Chondrocyte (in vitro differentiated cells): Measurements from ENCODE around the gene MN1. TPM values are rescaled to one million over a fixed set of nuclear protein-coding genes. Genes with fewer than 3 reads are reported as not detected.

Experiments
- DNase-seq: peaks from one replicate; pipeline ENCODE4 v3.0.0; 2021; ENCODE audit warnings: mixed read lengths, low spot score
- H3K27ac Mint-ChIP-seq: one replicate; pipeline ENCODE4 v1.8.0; 2021; ENCODE audit warnings: mild to moderate bottlenecking, moderate library complexity, mixed read lengths; ENCODE audit not compliant: unreplicated experiment
- H3K27me3 Mint-ChIP-seq: 2 replicates; pipeline ENCODE4 v1.8.0; 2021; ENCODE audit warnings: low read depth, mixed read lengths
- H3K36me3 Mint-ChIP-seq: 2 replicates; pipeline ENCODE4 v1.8.0; 2021; ENCODE audit warnings: low read depth, mixed read lengths
- H3K4me1 Mint-ChIP-seq: 2 replicates; pipeline ENCODE4 v1.8.0; 2021; ENCODE audit warnings: low read depth, mild to moderate bottlenecking, mixed read lengths
- H3K4me3 Mint-ChIP-seq: one replicate; pipeline ENCODE4 v1.8.0; 2021; ENCODE audit warnings: mild to moderate bottlenecking, moderate library complexity, mixed read lengths; ENCODE audit not compliant: unreplicated experiment
- H3K9me3 Mint-ChIP-seq: 2 replicates; pipeline ENCODE4 v1.8.0; 2021; ENCODE audit warnings: low read depth, mixed read lengths
- total RNA-seq: library from RNA; stranded (reverse); gene quantifications from 3 replicates; pipeline ENCODE4 v1.2.1, GENCODE V29; 2021
- TF ChIP-seq, protein P1 (sequence below): fragments of 200-600 bp; sonication (generic); IDR thresholded peaks from 2 replicates; pipeline ENCODE4 v1.5.0; 2021; ENCODE audit warnings: antibody characterized with exemption, mild to moderate bottlenecking, moderate library complexity

The MN1 gene
- total RNA-seq, 1 donor from 2014 or later = 119 TPM

GRCh38 chr22:27795696-27796517 lies 5.6 kb downstream of the MN1 start:
- Mint-ChIP-seq H3K9me3 (no peaks in the 10 kb centered on the region), H3K36me3 (peaks cover 21% of the 10 kb centered on the region), H3K4me3 (peak overlapping the region; percentile 90), H3K4me1 (peaks cover 60% of the 10 kb centered on the region), H3K27me3 (no peaks in the 10 kb centered on the region), H3K27ac (peak overlapping the region; percentile 89)
- TF ChIP-seq, protein P1, sequence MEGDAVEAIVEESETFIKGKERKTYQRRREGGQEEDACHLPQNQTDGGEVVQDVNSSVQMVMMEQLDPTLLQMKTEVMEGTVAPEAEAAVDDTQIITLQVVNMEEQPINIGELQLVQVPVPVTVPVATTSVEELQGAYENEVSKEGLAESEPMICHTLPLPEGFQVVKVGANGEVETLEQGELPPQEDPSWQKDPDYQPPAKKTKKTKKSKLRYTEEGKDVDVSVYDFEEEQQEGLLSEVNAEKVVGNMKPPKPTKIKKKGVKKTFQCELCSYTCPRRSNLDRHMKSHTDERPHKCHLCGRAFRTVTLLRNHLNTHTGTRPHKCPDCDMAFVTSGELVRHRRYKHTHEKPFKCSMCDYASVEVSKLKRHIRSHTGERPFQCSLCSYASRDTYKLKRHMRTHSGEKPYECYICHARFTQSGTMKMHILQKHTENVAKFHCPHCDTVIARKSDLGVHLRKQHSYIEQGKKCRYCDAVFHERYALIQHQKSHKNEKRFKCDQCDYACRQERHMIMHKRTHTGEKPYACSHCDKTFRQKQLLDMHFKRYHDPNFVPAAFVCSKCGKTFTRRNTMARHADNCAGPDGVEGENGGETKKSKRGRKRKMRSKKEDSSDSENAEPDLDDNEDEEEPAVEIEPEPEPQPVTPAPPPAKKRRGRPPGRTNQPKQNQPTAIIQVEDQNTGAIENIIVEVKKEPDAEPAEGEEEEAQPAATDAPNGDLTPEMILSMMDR = no peak
- DNase-seq = no peak

- peak overlapping the region; percentile 89 for H3K27ac Mint-ChIP-seq
These were observed 6.5 kb downstream of the MN1 start for GRCh38 chr22:27795053-27795452.

GRCh38 chr22:27794226-27794625 lies 7.3 kb downstream of the MN1 start:
- TF ChIP-seq, protein P1 = peak; percentile 24
- Mint-ChIP-seq H3K27me3 (no peaks in the 10 kb centered on the region), H3K27ac (peak overlapping the region; percentile 89), H3K9me3 (no peaks in the 10 kb centered on the region), H3K36me3 (peaks cover 25% of the 10 kb centered on the region), H3K4me3 (peak overlapping the region; percentile 90), H3K4me1 (peaks cover 76% of the 10 kb centered on the region)
- no peak for DNase-seq

More at GRCh38 chr22:27795053-27795452, 6.5 kb downstream of the MN1 start:
- TF ChIP-seq, protein P1 = no peak
- peak overlapping the region; percentile 90 for H3K4me3 Mint-ChIP-seq
- H3K27me3 Mint-ChIP-seq = no peaks in the 10 kb centered on the region
- no peak for DNase-seq
- no peaks in the 10 kb centered on the region for H3K9me3 Mint-ChIP-seq
- peaks cover 68% of the 10 kb centered on the region for H3K4me1 Mint-ChIP-seq
- H3K36me3 Mint-ChIP-seq = peaks cover 25% of the 10 kb centered on the region

GRCh38 chr22:27793576-27793975 lies 8.0 kb downstream of the MN1 start:
- H3K27me3 Mint-ChIP-seq = no peaks in the 10 kb centered on the region
- DNase-seq = no peak
- TF ChIP-seq, protein P1 = no peak
- H3K4me3 Mint-ChIP-seq = peak overlapping the region; percentile 90
- peaks cover 80% of the 10 kb centered on the region for H3K4me1 Mint-ChIP-seq
- H3K36me3 Mint-ChIP-seq = peaks cover 27% of the 10 kb centered on the region
- H3K27ac Mint-ChIP-seq = peak overlapping the region; percentile 89
- H3K9me3 Mint-ChIP-seq = no peaks in the 10 kb centered on the region

- H3K4me3 Mint-ChIP-seq = peak overlapping the region; percentile 90
- DNase-seq = no peak
- TF ChIP-seq, protein P1 = no peak
- H3K27me3 Mint-ChIP-seq = no peaks in the 10 kb centered on the region
- H3K9me3 Mint-ChIP-seq = no peaks in the 10 kb centered on the region
- peak overlapping the region; percentile 89 for H3K27ac Mint-ChIP-seq
- peaks cover 90% of the 10 kb centered on the region for H3K4me1 Mint-ChIP-seq
- peaks cover 28% of the 10 kb centered on the region for H3K36me3 Mint-ChIP-seq
These were observed 8.9 kb downstream of the MN1 start for GRCh38 chr22:27792452-27793161.
